Breast epithelium (tissue), 4 donors: ENCODE data around the gene RSPO1. TPM values are rescaled to one million over a fixed set of nuclear protein-coding genes. Genes with fewer than 3 reads are reported as not detected.
A peak's percentile ranks its signal among the peaks of the same experiment; 100 is the strongest.
"Not testable (repeated sequence)": the region's sequence is repeated elsewhere in the genome, so short reads cannot be mapped to it uniquely, and the experiment has no call there.

ENCODE experiments used
- DNase-seq, 2 donors: peaks; one replicate each; pipeline ENCODE4 v3.0.0-alpha.2; 2019; ENCODE audit warnings: low spot score in 2 of 2
- H3K27ac ChIP-seq, 2 donors: fragments of 200-600 bp; sonication (generic) in 1 of 2; one replicate each; pipeline ENCODE4 v1.5.1; 2016 to 2019; ENCODE audit warnings: mild to moderate bottlenecking in 1 of 2
- H3K27me3 ChIP-seq, 2 donors: fragments of 200-600 bp; sonication (generic) in 1 of 2; one replicate each; pipeline versions ENCODE4 v1.5.1 to v1.6.0; 2017 to 2019; ENCODE audit warnings: control low read depth in 1 of 2, mild to moderate bottlenecking in 1 of 2
- H3K36me3 ChIP-seq: fragments of 200-600 bp; one replicate; pipeline ENCODE4 v1.5.1; 2019
- H3K4me1 ChIP-seq, 2 donors: fragments of 200-600 bp; sonication (generic); one replicate each; pipeline ENCODE4 v1.5.1; 2016 to 2019; ENCODE audit warnings: control low read depth in 1 of 2
- H3K4me3 ChIP-seq, 3 donors: fragments of 200-600 bp; sonication (generic); 1 replicate in 2 of 3; 2 replicates in 1 of 3; pipeline ENCODE4 v1.5.1; 2016 to 2019; ENCODE audit warnings: mild to moderate bottlenecking in 3 of 3, moderate library complexity in 2 of 3
- H3K9me3 ChIP-seq, 2 donors: fragments of 200-600 bp; sonication (generic) in 1 of 2; one replicate each; pipeline ENCODE4 v1.5.1; 2016 to 2019; ENCODE audit warnings: control low read depth in 1 of 2
- CTCF ChIP-seq, 3 donors: fragments of 450-650 bp; IDR thresholded peaks; one replicate each; pipeline ENCODE4 v1.5.1; 2016 to 2017; ENCODE audit warnings: antibody characterized with exemption in 3 of 3, mild to moderate bottlenecking in 3 of 3, moderate library complexity in 3 of 3
- POLR2A ChIP-seq: fragments of 450-650 bp; IDR thresholded peaks from one replicate; pipeline ENCODE4 v1.6.1; 2016; ENCODE audit warnings: antibody characterized with exemption, mild to moderate bottlenecking, moderate library complexity
- POLR2AphosphoS5 ChIP-seq, 3 donors: sonication (generic); formaldehyde crosslinking; IDR thresholded peaks; one replicate each; pipeline ENCODE4 v1.6.1; 2017; ENCODE audit warnings: antibody characterized with exemption in 3 of 3
- intact Hi-C: fragments of 100-400 bp; cut with DNase I; formaldehyde crosslinking; loops from one replicate; pipeline ENCODE4 v1.15.1; 2023; ENCODE audit warnings: low total_unique reads
- total RNA-seq, 3 donors: library from RNA; depleted of rRNA; stranded (reverse); fragments of >200 nt; gene quantifications; one replicate each; pipeline ENCODE4 v1.1.0, GENCODE V29; 2016

Gene RSPO1
- total RNA-seq, result 10 to 100 TPM in 1 of 3 donors, 1 to 10 TPM in 2; 6.9 to 13.0 (median 8.9) TPM

- TF ChIP-seq POLR2A, result no peak
- TF ChIP-seq CTCF (IDR thresholded peaks at IDR 0.05), result no peak
- no peak for TF ChIP-seq POLR2AphosphoS5 (IDR thresholded peaks at IDR 0.05)
- DNase-seq, result no peak
- peak within 1 kb of the TSS; percentile 27 to 64 (median 52) for H3K4me3 ChIP-seq
Observed at GRCh38 chr1:37634244-37634991, at the start of gene RSPO1. RSPO1 (minus strand) TSS chr1:37634892; CDS start chr1:37629661, 5,231 bp downstream.

GRCh38 chr1:37684182-37684581 lies 49.5 kb upstream of the RSPO1 start:
- not testable (repeated sequence) for H3K36me3 ChIP-seq, DNase-seq, H3K27ac ChIP-seq, H3K9me3 ChIP-seq, H3K4me3 ChIP-seq, H3K27me3 ChIP-seq, H3K4me1 ChIP-seq
- intact Hi-C loops, result loop anchor here (10.0 kb wide), 1 partner anchor 229 kb away; no protein-coding TSS in a partner anchor

More at GRCh38 chr1:37634244-37634991, at the start of gene RSPO1:
- Histone ChIP-seq H3K9me3 (no peaks in the 10 kb centered on the region), H3K27me3 (peaks cover 7 to 67% of the 10 kb centered on the region in 2 donors), H3K4me1 (peaks cover 4 to 13% of the 10 kb centered on the region in 2 donors), H3K27ac (peak within 1 kb of the TSS in 1 of 2 donors; percentile 48), H3K36me3 (no peaks in the 10 kb centered on the region)
- intact Hi-C loops, result no loop called here

GRCh38 chr1:37682334-37682987 lies 47.8 kb upstream of the RSPO1 start:
- intact Hi-C loops, result loop anchor here (10.0 kb wide), 1 partner anchor 228 kb away; no protein-coding TSS in a partner anchor
- no peaks in the 10 kb centered on the region for H3K9me3 ChIP-seq
- peak; percentile 59 to 67 for DNase-seq
- H3K36me3 ChIP-seq, result no peaks in the 10 kb centered on the region
- no peak overlapping the region for H3K27ac ChIP-seq
- no peak overlapping the region for H3K4me3 ChIP-seq
- H3K27me3 ChIP-seq, result no peaks in the 10 kb centered on the region
- no peaks in the 10 kb centered on the region for H3K4me1 ChIP-seq
- no peak for TF ChIP-seq POLR2A
- peak in 1 of 3 donors; percentile 23 for TF ChIP-seq POLR2AphosphoS5 (IDR thresholded peaks at IDR 0.05)
- peak; percentile 88 to 94 (median 93) for TF ChIP-seq CTCF (IDR thresholded peaks at IDR 0.05)

GRCh38 chr1:37680933-37681332 lies 46.2 kb upstream of the RSPO1 start:
- DNase-seq, result no peak
- Histone ChIP-seq H3K27ac (no peak overlapping the region), H3K4me3 (no peak overlapping the region), H3K36me3 (no peaks in the 10 kb centered on the region), H3K9me3 (no peaks in the 10 kb centered on the region), H3K27me3 (no peaks in the 10 kb centered on the region), H3K4me1 (no peaks in the 10 kb centered on the region)
- no peak for TF ChIP-seq CTCF (IDR thresholded peaks at IDR 0.05)
- TF ChIP-seq POLR2AphosphoS5 (IDR thresholded peaks at IDR 0.05), result no peak
- no peak for TF ChIP-seq POLR2A
- intact Hi-C loops, result loop anchor here (10.0 kb wide), 1 partner anchor 226 kb away; no protein-coding TSS in a partner anchor

- intact Hi-C loops, result loop anchor here (5.0 kb wide), 1 partner anchor 556 kb away; no protein-coding TSS in a partner anchor
Observed at GRCh38 chr1:37677808-37678207, 43.1 kb upstream of the RSPO1 start.

More at GRCh38 chr1:37677808-37678207, 43.1 kb upstream of the RSPO1 start:
- DNase-seq, result no peak
- Histone ChIP-seq H3K4me3 (no peak overlapping the region), H3K36me3 (no peaks in the 10 kb centered on the region), H3K4me1 (no peaks in the 10 kb centered on the region), H3K9me3 (no peaks in the 10 kb centered on the region), H3K27ac (no peak overlapping the region), H3K27me3 (no peaks in the 10 kb centered on the region)
- TF ChIP-seq POLR2A (no peak), CTCF (IDR thresholded peaks at IDR 0.05) (no peak), POLR2AphosphoS5 (IDR thresholded peaks at IDR 0.05) (no peak)
